Measurements from ENCODE around the gene ALKAL2. TPM values are rescaled to one million over a fixed set of nuclear protein-coding genes. Genes with fewer than 3 reads are reported as not detected.

Gene ALKAL2
- total RNA-seq, 1 donor from 2014 or later = 1.1 TPM

GRCh38 chr2:260507-261161 lies 27.3 kb downstream of the ALKAL2 start:
- intact Hi-C loops (cut with micrococcal nuclease) = no loop called here
- peaks cover 23% of the 10 kb centered on the region for H3K4me1 ChIP-seq
- no peak for TF ChIP-seq CTCF (IDR thresholded peaks at IDR 0.05; ENCODE audit: borderline replicate concordance)

GRCh38 chr2:259789-260331 lies 28.0 kb downstream of the ALKAL2 start:
- H3K4me3 ChIP-seq = no peak overlapping the region
- H3K9me3 ChIP-seq (replicated peaks) = peaks cover 23% of the 10 kb centered on the region
- no peaks in the 10 kb centered on the region for H3K27me3 ChIP-seq (ENCODE audit: low read depth)
- no peak for DNase-seq
- intact Hi-C loops (cut with micrococcal nuclease) = no loop called here
- H3K27ac ChIP-seq (replicated peaks) = no peak overlapping the region
- H3K36me3 ChIP-seq = peaks cover 11% of the 10 kb centered on the region
- H3K4me1 ChIP-seq = peaks cover 16% of the 10 kb centered on the region
- no peak for TF ChIP-seq CTCF (IDR thresholded peaks at IDR 0.05; ENCODE audit: borderline replicate concordance)

More at GRCh38 chr2:260507-261161, 27.3 kb downstream of the ALKAL2 start:
- H3K27ac ChIP-seq (replicated peaks) = no peak overlapping the region
- H3K9me3 ChIP-seq (replicated peaks) = peaks cover 23% of the 10 kb centered on the region
- H3K4me3 ChIP-seq = no peak overlapping the region
- no peaks in the 10 kb centered on the region for H3K27me3 ChIP-seq (ENCODE audit: low read depth)
- no peak for DNase-seq
- H3K36me3 ChIP-seq = peaks cover 11% of the 10 kb centered on the region

GRCh38 chr2:258933-259332 lies 29.0 kb downstream of the ALKAL2 start:
- H3K9me3 ChIP-seq (replicated peaks) = peaks cover 23% of the 10 kb centered on the region
- TF ChIP-seq CTCF (IDR thresholded peaks at IDR 0.05; ENCODE audit: borderline replicate concordance) = no peak
- peaks cover 11% of the 10 kb centered on the region for H3K36me3 ChIP-seq
- intact Hi-C loops (cut with micrococcal nuclease) = no loop called here
- no peak overlapping the region for H3K4me3 ChIP-seq
- H3K27me3 ChIP-seq (ENCODE audit: low read depth) = no peaks in the 10 kb centered on the region
- peaks cover 9% of the 10 kb centered on the region for H3K4me1 ChIP-seq
- H3K27ac ChIP-seq (replicated peaks) = no peak overlapping the region
- DNase-seq = no peak

- intact Hi-C loops (cut with micrococcal nuclease) = no loop called here
- H3K27ac ChIP-seq (replicated peaks) = no peak overlapping the region
- H3K9me3 ChIP-seq (replicated peaks) = peaks cover 23% of the 10 kb centered on the region
- H3K4me1 ChIP-seq = no peaks in the 10 kb centered on the region
- H3K36me3 ChIP-seq = peaks cover 11% of the 10 kb centered on the region
- no peak for TF ChIP-seq CTCF (IDR thresholded peaks at IDR 0.05; ENCODE audit: borderline replicate concordance)
- DNase-seq = no peak
- H3K27me3 ChIP-seq (ENCODE audit: low read depth) = no peaks in the 10 kb centered on the region
- H3K4me3 ChIP-seq = no peak overlapping the region
Observed at GRCh38 chr2:257842-258241, 30.0 kb downstream of the ALKAL2 start.

- Histone ChIP-seq H3K4me1 (no peaks in the 10 kb centered on the region), H3K36me3 (peaks cover 11% of the 10 kb centered on the region), H3K9me3 (replicated peaks) (peaks cover 23% of the 10 kb centered on the region), H3K27me3 (ENCODE audit: low read depth) (no peaks in the 10 kb centered on the region), H3K27ac (replicated peaks) (no peak overlapping the region), H3K4me3 (no peak overlapping the region)
- no peak for TF ChIP-seq CTCF (IDR thresholded peaks at IDR 0.05; ENCODE audit: borderline replicate concordance)
- intact Hi-C loops (cut with micrococcal nuclease) = no loop called here
- DNase-seq = no peak
Observed at GRCh38 chr2:257429-257828, 30.5 kb downstream of the ALKAL2 start.

Measured in left ventricle myocardium inferior (tissue), 1 donor.